DMS114 treated with DMSO at 0.1 percent for 48 hours (cell line): ENCODE data around the gene CACNA1C.

Experiments
- DNase-seq: peaks from one replicate; lab custom pipeline; 2025; ENCODE audit not compliant: unreplicated experiment; lab: John Stamatoyannopoulos, UW

The CACNA1C gene

GRCh38 chr12:2493086-2493485 is 440.3 kb downstream of the CACNA1C start:
- no peak for DNase-seq

GRCh38 chr12:2494486-2495192 is 441.9 kb downstream of the CACNA1C start:
- no peak for DNase-seq

GRCh38 chr12:2495417-2496112 is 442.8 kb downstream of the CACNA1C start:
- DNase-seq, result no peak

- DNase-seq, result no peak
Observed at GRCh38 chr12:2498964-2499500, 446.2 kb downstream of the CACNA1C start.

- DNase-seq, result no peak
Observed at GRCh38 chr12:2501464-2502191, 448.8 kb downstream of the CACNA1C start.

- DNase-seq, result no peak
Observed at GRCh38 chr12:2503036-2503435, 450.2 kb downstream of the CACNA1C start.

- DNase-seq, result no peak
Observed at GRCh38 chr12:2503762-2504161, 451.0 kb downstream of the CACNA1C start.

- no peak for DNase-seq
Observed at GRCh38 chr12:2504577-2504976, 451.8 kb downstream of the CACNA1C start.

GRCh38 chr12:2507814-2508213 is 455.0 kb downstream of the CACNA1C start:
- no peak for DNase-seq

- DNase-seq, result no peak
Observed at GRCh38 chr12:2509137-2509536, 456.4 kb downstream of the CACNA1C start.

GRCh38 chr12:2510045-2510444 is 457.3 kb downstream of the CACNA1C start:
- DNase-seq, result no peak

GRCh38 chr12:2513141-2514037 is 460.6 kb downstream of the CACNA1C start:
- no peak for DNase-seq

GRCh38 chr12:2514038-2514340 is 461.2 kb downstream of the CACNA1C start:
- no peak for DNase-seq

GRCh38 chr12:2520722-2521246 is 468.0 kb downstream of the CACNA1C start:
- no peak for DNase-seq

- DNase-seq, result no peak
Observed at GRCh38 chr12:2523317-2523716, 470.5 kb downstream of the CACNA1C start.

- no peak for DNase-seq
Observed at GRCh38 chr12:2523844-2524243, 471.1 kb downstream of the CACNA1C start.

GRCh38 chr12:2526371-2526770 is 473.6 kb downstream of the CACNA1C start:
- DNase-seq, result no peak

- DNase-seq, result no peak
Observed at GRCh38 chr12:2528001-2528400, 475.2 kb downstream of the CACNA1C start.

- DNase-seq, result no peak
Observed at GRCh38 chr12:2529807-2530206, 477.0 kb downstream of the CACNA1C start.

GRCh38 chr12:2531371-2531770 is 478.6 kb downstream of the CACNA1C start:
- DNase-seq, result no peak

- DNase-seq, result no peak
Observed at GRCh38 chr12:2533036-2533435, 480.2 kb downstream of the CACNA1C start.
